Thymus (tissue), 11 donors: ENCODE measurements around the gene LECT2. TPM values are rescaled to one million over a fixed set of nuclear protein-coding genes. Genes with fewer than 3 reads are reported as not detected.
A peak's percentile ranks its signal among the peaks of the same experiment; 100 is the strongest.

Experiments used
- DNase-seq, 9 donors: peaks; one replicate each; pipeline ENCODE4 v3.0.0-alpha.2; 2013; ENCODE audit warnings: low spot score in 9 of 9, low read depth in 6 of 9, missing footprints in 1 of 9
- H3K27ac ChIP-seq, 2 donors: one replicate each; pipeline ENCODE4 v1.5.1; 2013; ENCODE audit warnings: control low read depth in 1 of 2, low read depth in 1 of 2, low read length in 1 of 2, mild to moderate bottlenecking in 1 of 2, moderate library complexity in 1 of 2
- H3K27me3 ChIP-seq, 2 donors: one replicate each; pipeline ENCODE4 v1.5.1; 2013; ENCODE audit warnings: low read length in 1 of 2; ENCODE audit not compliant: control insufficient read depth in 2 of 2, insufficient read depth in 1 of 2
- H3K36me3 ChIP-seq, 2 donors: one replicate each; pipeline ENCODE4 v1.5.1; 2013; ENCODE audit warnings: low read length in 1 of 2, mild to moderate bottlenecking in 1 of 2, moderate library complexity in 1 of 2; ENCODE audit not compliant: control insufficient read depth in 2 of 2, insufficient read depth in 2 of 2
- H3K4me1 ChIP-seq, 2 donors: one replicate each; pipeline ENCODE4 v1.5.1; 2013; ENCODE audit warnings: low read length in 2 of 2; ENCODE audit not compliant: control insufficient read depth in 2 of 2, insufficient read depth in 2 of 2
- H3K4me3 ChIP-seq, 2 donors: one replicate each; pipeline ENCODE4 v1.5.1; 2013; ENCODE audit warnings: low read length in 2 of 2, control low read depth in 1 of 2, mild to moderate bottlenecking in 1 of 2
- H3K9me3 ChIP-seq, 2 donors: one replicate each; pipeline ENCODE4 v1.5.1; 2013; ENCODE audit warnings: low read length in 1 of 2, mild to moderate bottlenecking in 1 of 2; ENCODE audit not compliant: control insufficient read depth in 2 of 2, insufficient read depth in 1 of 2
- WGBS: extraction: QIAGEN DNeasy Blood & Tissue Kit; methylation state at CpG from one replicate; pipeline ENCODE4 v1.1.7; 2013; 5-methylcytosine and 5-hydroxymethylcytosine counted together
- polyA plus RNA-seq: library from polyadenylated mRNA; stranded (reverse); fragments of 200-250 nt; gene quantifications from one replicate; pipeline ENCODE4 v1.2.3, GENCODE V29; 2013
- total RNA-seq: library from RNA; stranded (reverse); fragments of 120-200 nt; gene quantifications from one replicate; pipeline ENCODE4 v1.2.4, GENCODE V29; 2013
- donor health status: healthy.

The LECT2 gene
- total and polyA plus RNA-seq, 2 donors: not detected

GRCh38 chr5:135985951-135986350 is 31.2 kb upstream of the LECT2 start:
- peaks cover 0 to 6% of the 10 kb centered on the region in 2 donors for H3K27me3 ChIP-seq
- no peaks in the 10 kb centered on the region for H3K4me1 ChIP-seq
- WGBS: 18% methylated on average over 1 of the region's 1 CpG
- no peaks in the 10 kb centered on the region for H3K9me3 ChIP-seq
- H3K36me3 ChIP-seq: no peaks in the 10 kb centered on the region
- DNase-seq: no peak
- H3K4me3 ChIP-seq: no peak overlapping the region
- H3K27ac ChIP-seq: no peak overlapping the region

DNA sequence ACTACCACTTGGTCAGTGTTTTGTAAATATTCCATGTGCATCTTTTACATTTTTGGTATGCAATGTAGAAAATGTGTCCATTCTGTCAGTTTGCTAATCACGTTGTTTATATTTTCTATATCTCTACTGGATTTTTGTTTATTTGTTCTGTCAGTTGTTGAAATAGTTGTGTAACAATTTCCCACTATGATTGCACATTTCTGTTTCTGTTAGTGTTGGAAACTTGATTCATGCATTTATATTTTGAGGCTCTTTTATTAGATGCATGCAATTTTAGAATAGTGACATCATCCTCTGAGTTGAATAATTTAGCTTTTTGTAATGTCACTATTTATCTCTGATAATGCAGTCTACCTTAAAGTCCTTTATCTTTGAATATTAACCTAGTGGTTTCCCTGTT is 25.8 kb upstream of the LECT2 start:
- WGBS: 98% methylated on average over 1 of the region's 1 CpG
- no peaks in the 10 kb centered on the region for H3K9me3 ChIP-seq
- no peaks in the 10 kb centered on the region for H3K36me3 ChIP-seq
- no peaks in the 10 kb centered on the region for H3K4me1 ChIP-seq
- H3K27ac ChIP-seq: no peak overlapping the region
- peaks cover 0 to 16% of the 10 kb centered on the region in 2 donors for H3K27me3 ChIP-seq
- H3K4me3 ChIP-seq: no peak overlapping the region
- no peak for DNase-seq

- H3K9me3 ChIP-seq: no peaks in the 10 kb centered on the region
- no peaks in the 10 kb centered on the region for H3K4me1 ChIP-seq
- WGBS: 92% methylated on average over 1 of the region's 1 CpG
- H3K36me3 ChIP-seq: no peaks in the 10 kb centered on the region
- no peak for DNase-seq
- peaks cover 0 to 17% of the 10 kb centered on the region in 2 donors for H3K27me3 ChIP-seq
- H3K27ac ChIP-seq: no peak overlapping the region
- H3K4me3 ChIP-seq: no peak overlapping the region
Observed at GRCh38 chr5:135979510-135979909, 24.7 kb upstream of the LECT2 start.

GRCh38 chr5:135978993-135979392 is 24.2 kb upstream of the LECT2 start:
- DNase-seq: no peak
- H3K4me3 ChIP-seq: no peak overlapping the region
- H3K27ac ChIP-seq: no peak overlapping the region
- no peaks in the 10 kb centered on the region for H3K4me1 ChIP-seq
- H3K27me3 ChIP-seq: peaks cover 0 to 17% of the 10 kb centered on the region in 2 donors
- WGBS: 96% methylated on average over 2 of the region's 2 CpGs
- no peaks in the 10 kb centered on the region for H3K9me3 ChIP-seq
- no peaks in the 10 kb centered on the region for H3K36me3 ChIP-seq

- Histone ChIP-seq H3K27ac (no peak overlapping the region), H3K27me3 (peaks cover 0 to 17% of the 10 kb centered on the region in 2 donors), H3K4me3 (no peak overlapping the region), H3K9me3 (no peaks in the 10 kb centered on the region), H3K4me1 (no peaks in the 10 kb centered on the region), H3K36me3 (no peaks in the 10 kb centered on the region)
- DNase-seq: no peak
- WGBS: 94% methylated on average over 4 of the region's 4 CpGs
Observed at GRCh38 chr5:135978212-135978631, 23.4 kb upstream of the LECT2 start.

GRCh38 chr5:135977375-135977928 is 22.7 kb upstream of the LECT2 start:
- H3K36me3 ChIP-seq: no peaks in the 10 kb centered on the region
- H3K4me1 ChIP-seq: no peaks in the 10 kb centered on the region
- no peaks in the 10 kb centered on the region for H3K9me3 ChIP-seq
- peaks cover 0 to 17% of the 10 kb centered on the region in 2 donors for H3K27me3 ChIP-seq
- DNase-seq: peak in 7 of 9 donors; percentile 4 to 55 (median 18)
- no peak overlapping the region for H3K27ac ChIP-seq
- 11% methylated on average over 17 of the region's 17 CpGs for WGBS
- H3K4me3 ChIP-seq: no peak overlapping the region

GRCh38 chr5:135976216-135976615 is 21.4 kb upstream of the LECT2 start:
- no peak overlapping the region for H3K4me3 ChIP-seq
- DNase-seq: no peak
- H3K36me3 ChIP-seq: no peaks in the 10 kb centered on the region
- H3K27ac ChIP-seq: no peak overlapping the region
- 92% methylated on average over 7 of the region's 7 CpGs for WGBS
- peaks cover 0 to 17% of the 10 kb centered on the region in 2 donors for H3K27me3 ChIP-seq
- no peaks in the 10 kb centered on the region for H3K9me3 ChIP-seq
- H3K4me1 ChIP-seq: no peaks in the 10 kb centered on the region

DNA sequence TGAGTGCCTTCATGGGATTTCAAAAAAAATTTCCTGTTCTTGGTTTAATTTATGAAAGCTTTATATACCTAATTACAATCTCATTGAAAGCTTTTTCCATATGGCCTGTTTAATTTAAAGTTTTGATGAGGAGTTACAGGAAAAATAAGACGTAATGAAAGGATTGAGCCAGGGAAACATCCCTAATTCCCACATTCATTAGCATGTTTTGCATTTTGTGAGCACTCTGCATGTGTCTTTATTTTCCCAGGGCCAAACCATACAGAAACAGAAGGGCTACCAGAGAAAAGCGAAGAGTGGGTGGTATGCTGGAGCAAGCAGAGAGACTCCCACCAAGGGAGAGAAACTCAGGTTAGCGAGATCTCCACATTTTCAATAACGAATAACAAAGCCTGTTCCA is 20.3 kb upstream of the LECT2 start:
- WGBS: 94% methylated on average over 4 of the region's 4 CpGs
- Histone ChIP-seq H3K27me3 (peaks cover 0 to 17% of the 10 kb centered on the region in 2 donors), H3K4me1 (no peaks in the 10 kb centered on the region), H3K9me3 (no peaks in the 10 kb centered on the region), H3K27ac (no peak overlapping the region), H3K4me3 (no peak overlapping the region), H3K36me3 (no peaks in the 10 kb centered on the region)
- no peak for DNase-seq

GRCh38 chr5:135974021-135974600 is 19.3 kb upstream of the LECT2 start:
- no peaks in the 10 kb centered on the region for H3K9me3 ChIP-seq
- no peak overlapping the region for H3K27ac ChIP-seq
- H3K27me3 ChIP-seq: peaks cover 0 to 17% of the 10 kb centered on the region in 2 donors
- no peak for DNase-seq
- no peak overlapping the region for H3K4me3 ChIP-seq
- H3K36me3 ChIP-seq: no peaks in the 10 kb centered on the region
- no peaks in the 10 kb centered on the region for H3K4me1 ChIP-seq
